GM18508 (cell line): ENCODE data around the gene MGMT.

ENCODE experiments used
- ATAC-seq: cut with Tn5 transposase; IDR thresholded peaks from one replicate; pipeline ENCODE4 v1.9.1; 2021; ENCODE audit warnings: moderate number of reproducible peaks; ENCODE audit not compliant: insufficient read depth, unreplicated experiment

Gene MGMT

DNA sequence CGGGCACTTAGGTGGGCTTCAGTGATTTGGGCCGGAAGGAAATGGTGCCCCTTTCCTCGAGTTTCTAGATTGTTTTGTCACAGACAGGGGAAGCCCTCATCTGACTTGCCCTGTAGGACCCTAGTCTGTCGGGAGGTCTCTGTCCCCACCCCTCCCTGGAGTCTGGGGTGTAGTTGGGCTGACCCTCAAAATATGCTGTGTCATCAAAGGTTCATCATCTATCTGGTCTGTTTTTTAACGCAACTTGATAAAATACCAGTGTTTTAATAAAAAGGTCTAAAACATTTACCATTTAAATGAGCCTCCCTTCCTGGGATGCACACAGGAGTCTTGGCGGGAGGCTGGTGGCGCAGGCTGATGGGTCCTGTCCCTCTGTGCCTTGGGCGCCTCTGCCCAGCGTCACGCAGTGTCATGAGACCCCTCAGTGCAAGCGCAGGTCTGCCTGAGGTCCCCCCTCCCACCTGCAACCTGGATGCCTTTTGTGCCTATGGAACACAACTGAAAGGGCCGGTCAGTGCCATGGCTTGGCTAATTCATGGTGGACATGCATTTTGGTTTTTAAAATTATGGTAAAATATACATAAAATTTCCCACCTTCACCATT lies 146.4 kb downstream of the MGMT start:
- ATAC-seq = no peak

DNA sequence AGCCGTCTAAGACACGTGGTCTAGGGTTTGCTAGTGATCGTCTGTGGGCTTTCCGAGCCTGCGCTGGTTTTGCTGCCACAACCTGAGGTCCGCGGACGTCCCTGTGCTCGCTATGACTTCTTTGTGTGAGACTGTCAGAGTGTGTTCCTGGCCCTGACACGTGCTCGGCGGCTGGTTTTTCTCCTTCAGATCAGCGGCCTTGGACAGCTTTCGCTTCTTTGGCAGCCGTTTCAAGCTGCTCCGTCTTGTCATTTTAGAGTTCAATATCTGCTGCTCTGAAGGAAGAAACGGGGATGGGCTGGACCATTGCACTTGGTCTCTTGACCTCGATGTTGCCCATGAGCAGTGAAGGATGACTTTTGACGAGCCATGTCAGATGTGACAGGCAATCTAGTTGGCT lies 147.3 kb downstream of the MGMT start:
- ATAC-seq = no peak

DNA sequence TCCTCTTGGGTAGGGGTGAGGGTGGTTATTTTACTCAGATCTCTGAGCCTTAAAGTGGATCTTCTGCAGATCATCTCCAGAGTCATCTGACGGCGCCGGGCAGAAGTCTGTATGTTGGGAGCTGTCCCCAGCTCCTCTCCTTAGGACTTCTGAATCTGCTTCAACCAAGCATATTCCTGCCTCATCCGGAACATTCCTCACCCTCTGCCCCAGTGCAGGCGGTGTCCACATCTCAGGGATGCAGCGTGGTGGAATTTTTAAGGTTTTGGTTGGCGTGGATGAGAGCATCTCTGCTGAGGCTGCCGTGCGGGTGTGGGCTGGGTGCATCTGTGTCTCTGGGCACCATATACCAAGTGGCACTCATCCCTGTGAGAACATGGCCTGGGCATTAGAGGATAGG lies 148.3 kb downstream of the MGMT start:
- ATAC-seq = no peak

DNA sequence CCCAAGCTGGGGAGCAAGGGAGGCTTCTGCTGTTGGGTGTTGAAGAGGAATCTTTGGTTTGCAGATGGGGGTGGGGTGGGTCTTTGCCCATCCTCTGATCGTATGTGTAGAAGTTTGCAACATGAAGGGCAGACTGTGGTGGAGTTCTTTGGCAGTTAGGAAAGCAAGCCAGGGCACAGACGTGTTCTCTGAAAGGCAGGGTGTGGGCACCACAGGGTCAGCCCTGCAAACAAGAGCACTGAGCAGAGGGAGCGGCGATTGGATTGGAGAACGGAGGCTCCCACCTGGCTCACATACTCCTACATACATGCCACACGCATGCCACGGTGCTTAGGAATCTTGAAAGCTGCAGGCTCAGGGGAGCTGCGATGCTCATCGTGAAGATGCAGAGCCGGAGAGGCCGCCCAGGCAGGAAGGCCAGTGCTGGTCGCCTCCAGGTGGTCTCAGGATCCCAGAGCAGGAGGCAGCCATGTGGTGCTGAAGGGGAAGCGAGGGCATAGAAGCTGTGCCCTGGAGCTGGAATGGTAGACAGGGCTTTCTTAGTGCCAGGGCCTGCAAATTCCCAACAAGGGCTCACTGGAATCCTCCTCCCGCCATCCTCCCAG lies 149.0 kb downstream of the MGMT start:
- no peak for ATAC-seq

DNA sequence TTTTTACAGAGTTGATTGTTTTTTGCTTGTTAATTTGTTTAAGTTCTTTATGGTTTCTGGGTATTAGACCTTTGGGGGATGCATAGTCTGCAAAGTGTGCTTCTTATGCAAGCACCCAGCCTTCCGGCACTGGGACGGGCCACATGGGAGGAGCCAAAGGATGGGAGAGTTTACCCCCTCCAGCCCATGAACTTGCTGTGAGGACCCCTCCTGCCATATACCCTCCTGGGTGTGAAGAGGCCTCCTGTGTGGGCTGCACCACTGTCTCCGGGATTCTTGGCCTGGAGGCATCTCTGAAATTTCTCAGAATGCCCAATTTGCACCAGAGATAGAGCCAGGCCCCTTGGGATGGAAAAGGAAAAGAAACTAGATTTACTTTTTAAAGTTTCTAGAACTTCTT lies 150.7 kb downstream of the MGMT start:
- no peak for ATAC-seq

DNA sequence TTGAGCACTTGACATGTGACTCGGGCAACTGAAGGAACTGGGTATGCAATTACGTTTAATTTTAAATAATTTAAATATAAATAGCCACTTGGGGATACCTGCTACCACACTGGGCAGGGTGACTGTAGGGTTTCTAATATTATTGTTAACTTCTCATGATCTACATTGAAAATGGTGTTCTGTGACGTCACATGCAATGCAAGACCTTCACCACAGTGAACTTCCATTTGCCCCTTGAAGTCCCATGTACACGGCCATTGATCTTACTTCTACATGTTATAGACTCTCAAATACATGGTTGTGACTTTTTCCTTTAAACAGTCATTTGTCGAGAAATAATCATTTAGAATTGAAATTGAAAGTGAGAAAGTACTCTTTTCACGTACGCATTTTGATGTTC lies 154.0 kb downstream of the MGMT start:
- ATAC-seq = no peak

DNA sequence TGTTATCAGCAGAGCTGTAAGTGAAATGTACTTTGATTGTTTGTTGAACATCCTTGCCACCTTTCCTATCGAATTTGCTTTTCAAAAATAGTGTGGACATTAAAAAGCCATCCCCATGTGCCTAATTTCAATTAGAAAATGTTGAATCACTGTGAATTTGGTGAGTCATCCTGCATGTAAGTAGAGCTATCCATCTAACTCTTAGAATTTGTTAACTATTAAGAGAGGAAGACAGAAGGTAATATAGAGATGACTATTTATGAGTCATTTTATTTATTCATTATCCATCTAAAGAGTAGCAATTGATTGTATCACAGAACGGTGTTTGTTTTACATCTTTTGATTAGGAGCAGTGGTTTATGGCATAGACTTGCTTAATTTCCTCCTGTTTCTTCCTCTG lies 154.7 kb downstream of the MGMT start:
- no peak for ATAC-seq

DNA sequence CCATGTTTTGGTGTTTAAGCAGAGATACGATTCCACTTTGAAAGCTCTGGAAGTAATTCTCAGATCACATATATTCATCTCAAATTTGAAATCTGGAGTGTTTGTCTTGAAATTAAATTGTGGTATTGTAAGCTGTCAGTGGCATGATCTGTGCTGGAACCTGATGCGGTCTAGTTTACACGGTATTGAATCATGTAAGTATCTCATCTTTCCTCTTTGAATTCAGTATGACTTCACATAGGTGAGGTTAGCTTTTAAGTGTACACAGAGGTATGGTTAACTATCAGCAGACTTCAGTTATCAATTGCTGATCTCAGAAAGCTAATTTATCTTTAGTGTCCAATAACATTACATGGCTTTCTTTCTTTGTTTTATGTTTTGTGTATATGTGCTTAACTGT lies 155.2 kb downstream of the MGMT start:
- ATAC-seq = no peak

DNA sequence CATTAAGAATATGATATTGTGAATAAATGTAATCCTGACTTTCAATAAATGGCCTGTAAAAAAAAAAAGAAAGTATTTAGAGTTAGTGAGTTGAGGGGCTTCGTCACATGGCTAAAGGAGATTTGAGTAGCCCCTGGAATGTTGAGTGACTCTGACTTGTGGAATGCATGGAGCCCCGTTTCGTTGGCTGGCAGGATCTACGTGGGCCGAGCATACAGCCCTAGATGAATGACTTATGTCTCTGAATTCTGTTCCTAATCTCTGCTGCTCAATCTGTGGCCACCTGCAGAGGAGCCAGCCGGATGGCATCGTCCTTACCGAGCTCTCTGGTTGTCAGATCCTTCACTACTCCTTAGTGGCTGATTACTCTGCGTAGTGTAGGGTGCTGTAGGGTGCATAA lies 155.7 kb downstream of the MGMT start:
- no peak for ATAC-seq

DNA sequence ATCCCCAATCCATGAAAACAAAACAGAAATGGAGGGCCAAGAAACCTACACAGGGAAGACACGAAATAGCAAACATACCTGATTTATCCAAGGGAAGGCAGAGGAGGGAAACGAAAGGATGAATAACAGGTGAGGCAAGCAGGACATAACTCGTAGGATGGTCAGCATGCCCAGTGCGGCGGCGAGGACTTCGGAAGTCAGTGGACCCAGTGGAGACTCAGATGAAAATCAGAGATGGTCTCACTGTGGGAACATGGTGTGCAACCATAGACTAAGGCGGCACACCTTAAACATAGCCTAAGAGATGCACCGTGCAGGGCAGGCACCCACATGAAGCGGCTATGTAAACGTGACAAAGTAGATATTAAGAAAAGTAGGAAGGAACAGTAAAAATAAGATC lies 157.5 kb downstream of the MGMT start:
- no peak for ATAC-seq

DNA sequence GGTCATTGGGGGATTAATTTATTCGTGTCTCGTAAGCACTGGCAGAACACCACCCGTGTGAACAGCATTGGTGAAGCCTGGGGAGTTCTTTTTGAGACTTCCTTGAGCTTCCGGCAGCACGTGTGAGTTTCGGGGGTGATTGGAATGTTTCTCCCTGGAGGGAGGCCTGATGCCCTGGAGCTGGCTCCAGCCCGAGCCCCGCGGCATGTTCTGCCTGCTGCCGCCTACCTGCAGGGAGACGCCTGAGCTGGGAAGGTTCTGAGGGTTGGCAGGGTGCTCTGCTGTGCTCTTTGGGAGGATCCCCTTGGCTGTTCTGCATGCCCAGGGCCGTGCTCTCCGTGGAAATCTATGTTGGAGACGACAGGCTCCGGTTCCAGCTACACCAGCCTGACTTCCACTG lies 159.3 kb downstream of the MGMT start:
- no peak for ATAC-seq

DNA sequence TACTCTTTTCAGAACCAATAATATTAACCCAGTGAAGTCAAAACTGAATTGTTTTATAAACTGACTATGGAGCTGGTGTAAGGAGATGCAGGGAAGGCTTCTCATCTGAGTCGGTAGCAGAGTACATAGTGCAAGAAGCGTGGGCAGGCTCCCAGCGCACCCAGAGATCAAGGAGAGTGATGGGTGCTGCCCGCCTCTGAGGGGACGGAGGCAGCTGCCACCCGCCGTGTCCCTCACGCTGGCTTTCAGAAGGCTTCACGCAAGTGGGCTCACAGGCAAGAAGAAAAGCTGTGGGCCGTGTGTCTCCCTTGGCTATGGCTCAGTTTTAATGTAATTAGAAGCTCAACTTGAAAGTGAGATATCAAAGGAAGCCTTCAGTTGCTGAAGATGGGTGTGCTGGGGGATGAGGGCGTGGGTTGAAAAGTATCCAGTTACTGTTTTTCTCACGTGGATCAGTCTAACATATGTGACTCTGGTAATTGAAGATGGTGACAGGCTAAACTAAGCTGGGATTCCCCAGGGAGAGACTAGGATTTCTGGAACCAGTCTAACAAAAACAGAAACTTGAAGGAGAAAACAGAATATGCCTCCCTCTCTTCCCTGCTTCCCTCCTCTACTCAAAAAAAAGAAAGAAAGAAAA lies 159.9 kb downstream of the MGMT start:
- no peak for ATAC-seq

DNA sequence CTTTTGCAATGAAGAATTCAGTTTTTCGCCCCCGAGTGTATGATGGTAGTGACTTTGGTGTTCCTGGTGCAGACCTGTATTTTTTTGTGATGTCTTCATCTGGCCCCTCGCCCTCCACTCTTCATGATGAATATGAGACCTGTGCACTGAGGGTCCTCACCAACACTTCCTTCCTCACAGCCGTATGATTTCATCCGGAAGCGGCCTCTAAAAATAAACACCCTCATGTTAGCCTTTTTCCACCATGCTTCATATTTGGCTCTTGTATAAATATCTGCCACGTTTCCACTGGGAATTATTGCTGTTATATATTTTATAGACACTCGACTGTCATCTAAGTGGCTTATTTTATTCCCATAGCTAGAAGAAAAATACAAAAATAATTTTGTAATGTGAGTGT lies 160.4 kb downstream of the MGMT start:
- no peak for ATAC-seq

DNA sequence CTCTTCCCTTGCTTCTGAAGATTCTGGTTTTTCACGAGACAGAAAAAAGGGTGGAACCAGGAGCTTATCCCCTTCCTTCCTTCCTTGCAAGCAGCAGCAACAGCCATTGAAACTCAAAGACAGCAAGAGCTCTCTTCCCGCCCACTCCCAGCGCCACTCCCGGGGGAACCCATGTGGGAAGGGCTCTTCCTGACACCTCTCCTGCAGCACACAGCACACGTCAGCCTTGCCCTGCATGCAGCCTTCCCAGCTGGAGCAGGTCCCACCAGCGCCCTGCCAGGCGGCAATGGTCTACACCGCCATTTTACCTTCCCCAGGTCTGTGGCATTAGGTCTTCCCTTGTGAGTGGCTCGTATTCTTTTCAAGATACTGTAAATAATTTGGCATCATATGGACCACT lies 161.8 kb downstream of the MGMT start:
- ATAC-seq = no peak

DNA sequence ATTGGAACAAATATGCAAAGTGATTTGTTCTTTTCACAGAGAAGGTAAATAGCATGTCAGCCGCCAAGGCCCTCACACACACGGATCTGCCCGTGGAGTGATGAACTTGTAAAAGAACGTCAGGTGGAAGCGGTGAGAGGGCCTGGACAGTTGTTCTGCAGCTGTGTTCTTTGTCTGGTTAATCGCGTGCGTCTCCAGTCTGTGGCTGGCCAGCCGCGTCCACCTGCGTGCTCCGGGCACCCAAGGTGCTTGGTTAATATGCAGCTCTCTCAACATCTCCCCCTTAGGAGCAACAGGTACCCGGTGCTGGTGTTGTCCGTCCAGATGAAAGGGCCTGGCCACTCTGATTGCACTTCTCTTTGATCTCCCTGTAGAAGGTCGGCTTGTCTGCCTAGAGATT lies 162.9 kb downstream of the MGMT start:
- no peak for ATAC-seq

DNA sequence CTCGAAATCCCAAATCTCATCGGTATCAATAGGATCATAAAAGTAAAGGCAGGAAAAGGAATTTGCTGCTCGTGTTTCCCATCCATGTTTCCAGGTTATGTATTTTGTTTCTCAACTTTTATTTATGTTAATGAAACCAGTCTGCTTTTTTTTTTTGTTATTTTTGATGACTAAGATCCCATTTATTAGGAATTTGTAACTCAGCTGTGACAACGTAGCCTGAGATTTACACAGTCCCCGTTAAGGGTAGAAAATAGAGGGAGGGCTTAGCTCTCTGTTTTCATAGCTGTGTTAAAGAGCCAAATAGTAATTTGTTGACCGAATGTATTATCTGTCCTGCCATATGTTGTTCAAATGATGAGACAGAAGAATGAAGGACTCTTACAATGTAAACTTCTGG lies 164.0 kb downstream of the MGMT start:
- no peak for ATAC-seq

DNA sequence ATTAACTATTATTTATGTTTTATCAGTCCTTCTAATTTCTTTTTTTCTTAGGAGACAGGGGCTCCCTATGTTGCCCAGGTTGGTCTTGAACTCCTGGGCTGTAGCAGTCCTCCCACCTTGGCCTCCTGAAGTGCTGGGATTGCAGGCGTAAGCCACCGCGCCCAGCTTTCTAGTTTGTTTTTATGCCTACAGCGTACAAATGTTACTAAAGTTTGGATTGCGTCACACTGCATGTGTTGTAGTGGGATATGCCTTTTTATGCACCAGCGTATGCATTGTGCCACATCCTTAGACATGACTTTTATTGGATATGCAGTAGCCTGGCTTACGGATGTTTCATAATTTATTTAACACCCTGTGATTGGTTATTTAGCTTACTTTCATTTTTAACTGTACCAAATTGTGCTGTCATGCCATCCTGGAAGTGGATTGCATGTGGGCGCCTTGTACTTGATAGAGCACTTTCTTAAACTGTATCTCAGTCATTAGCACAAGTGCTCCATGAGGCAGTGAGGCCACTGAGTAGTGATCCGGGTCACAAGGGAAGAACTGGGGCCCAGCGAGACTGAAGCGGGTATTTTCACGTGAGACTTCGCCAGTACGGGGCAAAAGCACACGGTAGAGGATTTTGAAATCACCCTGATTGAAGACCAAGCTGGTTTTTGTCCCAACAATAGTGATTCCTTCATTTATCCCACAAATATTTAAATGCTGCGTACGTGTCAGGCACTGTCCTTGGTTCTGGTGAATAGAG lies 165.0 kb downstream of the MGMT start:
- no peak for ATAC-seq

DNA sequence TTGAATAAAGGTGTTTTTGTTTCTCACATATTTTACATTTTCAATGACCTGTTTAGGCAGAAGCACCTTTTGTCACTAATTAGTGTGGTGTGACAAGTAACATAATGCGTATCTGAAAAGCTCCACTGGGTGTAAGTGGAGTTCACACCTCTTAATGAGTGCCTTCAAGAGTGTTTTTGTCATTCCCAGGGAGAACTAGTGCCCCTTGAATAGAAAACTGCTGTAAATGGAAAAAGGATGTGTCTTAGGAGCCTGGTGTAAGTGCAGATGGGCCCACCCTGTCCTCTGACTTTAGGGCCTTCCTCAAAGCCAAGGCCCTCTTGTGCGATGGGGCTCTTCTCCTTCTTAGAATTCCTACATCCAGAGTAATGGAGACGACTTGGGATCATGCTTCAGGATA lies 170.0 kb downstream of the MGMT start:
- no peak for ATAC-seq

DNA sequence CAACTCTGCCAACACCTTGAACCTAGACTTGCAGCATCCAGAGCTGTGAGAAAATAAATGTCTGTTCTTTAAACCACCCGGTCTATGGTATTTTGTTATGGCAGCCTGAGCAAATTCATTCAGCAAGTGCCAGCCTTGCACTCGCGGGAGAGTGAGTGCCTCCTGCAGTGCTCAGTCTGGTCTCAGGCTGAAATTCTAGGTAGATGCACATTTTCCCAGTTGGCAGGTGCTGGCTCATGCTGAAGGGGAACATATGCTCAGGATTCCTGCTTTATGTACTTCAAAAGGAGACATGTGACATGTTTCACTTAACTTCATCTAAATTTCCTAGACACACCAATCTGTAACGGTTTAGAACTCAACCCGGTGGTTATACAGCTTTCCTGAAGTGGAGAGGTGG lies 170.8 kb downstream of the MGMT start:
- ATAC-seq = no peak

DNA sequence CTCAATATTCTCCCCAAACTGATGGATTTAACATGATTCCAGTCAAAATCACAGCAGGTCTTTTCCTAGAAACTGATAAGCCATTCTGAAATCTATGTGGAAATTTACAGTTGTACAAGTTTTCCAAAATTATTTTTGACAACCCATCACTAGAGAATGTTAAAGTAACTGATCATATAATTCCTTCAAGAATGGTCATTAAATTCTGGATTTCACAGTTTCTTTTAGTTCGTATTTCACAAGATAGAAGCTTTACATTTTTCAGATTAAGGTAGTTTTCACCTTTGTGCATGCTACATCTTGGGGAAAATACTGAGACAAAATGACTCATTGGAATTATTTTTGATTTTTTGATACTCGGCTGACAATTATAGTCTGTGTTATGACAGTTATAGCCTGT lies 174.3 kb downstream of the MGMT start:
- no peak for ATAC-seq

DNA sequence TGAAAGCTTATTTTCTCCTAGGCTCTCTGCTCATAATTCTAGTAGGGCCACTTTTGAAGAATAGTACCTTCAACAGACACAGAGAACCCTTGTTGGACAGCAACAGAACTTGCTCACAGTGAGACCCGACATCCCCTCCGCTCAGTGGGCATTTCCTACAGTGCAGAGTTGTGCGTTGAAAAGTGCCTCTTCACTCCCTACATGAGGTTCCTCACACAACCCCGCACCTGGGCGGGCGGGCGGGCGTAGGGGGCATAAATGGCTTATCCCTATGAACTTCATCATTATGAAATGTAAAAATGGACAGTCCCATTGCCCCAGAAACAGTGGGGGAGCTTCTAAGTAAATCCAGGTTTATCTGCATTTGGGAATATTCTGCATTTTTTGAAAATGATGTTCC lies 174.9 kb downstream of the MGMT start:
- no peak for ATAC-seq

DNA sequence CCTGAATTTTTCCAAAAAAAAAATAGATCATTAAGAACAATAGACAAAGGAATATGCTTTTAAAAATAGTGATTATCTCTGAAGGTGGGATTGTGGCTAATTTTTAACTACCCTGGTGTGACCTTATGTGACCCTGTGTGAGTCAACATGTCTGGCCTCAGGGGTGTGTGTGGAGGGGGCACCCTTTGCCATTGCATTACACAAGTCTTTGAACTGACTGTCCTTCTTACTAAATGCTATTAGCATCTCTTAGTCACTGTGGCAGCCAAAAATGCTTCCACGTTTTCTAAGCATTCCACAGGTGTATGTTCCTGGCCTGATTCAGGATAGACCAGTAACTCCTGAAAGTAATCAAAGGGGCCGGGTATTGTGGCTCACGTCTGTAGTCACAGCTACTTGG lies 175.4 kb downstream of the MGMT start:
- no peak for ATAC-seq
